Natural killer cell (primary cell): Measurements from ENCODE around the gene IRGM. TPM values are rescaled to one million over a fixed set of nuclear protein-coding genes. Genes with fewer than 3 reads are reported as not detected.
"Not testable (repeated sequence)": the region's sequence is repeated elsewhere in the genome, so short reads cannot be mapped to it uniquely, and the experiment has no call there.

Source experiments
- ATAC-seq, 3 donors: fragments of 150-1000 bp in 2 of 3; fragments of 200-7000 bp in 1 of 3; cut with Tn5 transposase; 1 replicate in 1 of 3; 2 replicates in 2 of 3; pipeline ENCODE4 v1.10.0; 2021; ENCODE audit warnings: mild to moderate bottlenecking in 2 of 3, moderate library complexity in 2 of 3
- DNase-seq, 2 donors: peaks; one replicate each; pipeline versions ENCODE4 v3.0.0 to v3.0.0-alpha.2; 2013 to 2021; ENCODE audit warnings: mixed read lengths in 1 of 2
- H3K27ac ChIP-seq: one replicate; pipeline ENCODE4 v1.5.1; 2013; ENCODE audit warnings: mild to moderate bottlenecking, low read length
- H3K27me3 ChIP-seq: one replicate; pipeline ENCODE4 v1.6.1; 2013; ENCODE audit warnings: low read length; ENCODE audit not compliant: control insufficient read depth, insufficient read depth
- H3K36me3 ChIP-seq: one replicate; pipeline ENCODE4 v1.6.1; 2013; ENCODE audit warnings: low read length; ENCODE audit not compliant: control insufficient read depth, insufficient read depth
- H3K4me1 ChIP-seq: one replicate; pipeline ENCODE4 v1.6.1; 2013; ENCODE audit warnings: low read length; ENCODE audit not compliant: control insufficient read depth, insufficient read depth
- H3K4me3 ChIP-seq: one replicate; pipeline ENCODE4 v1.5.1; 2013; ENCODE audit warnings: low read length
- H3K9me3 ChIP-seq: one replicate; pipeline ENCODE4 v1.6.1; 2013; ENCODE audit warnings: low read length; ENCODE audit not compliant: control insufficient read depth, insufficient read depth
- H3K27ac Mint-ChIP-seq, 2 donors: one replicate each; pipeline ENCODE4 v1.8.0; 2022; ENCODE audit warnings: mild to moderate bottlenecking in 2 of 2, mixed read lengths in 2 of 2, moderate library complexity in 1 of 2
- H3K27me3 Mint-ChIP-seq, 2 donors: one replicate each; pipeline ENCODE4 v1.8.0; 2022; ENCODE audit warnings: low read depth in 2 of 2, mixed read lengths in 2 of 2
- H3K36me3 Mint-ChIP-seq: one replicate; pipeline ENCODE4 v1.8.0; 2022; ENCODE audit warnings: mixed read lengths
- H3K4me1 Mint-ChIP-seq, 2 donors: one replicate each; pipeline ENCODE4 v1.8.0; 2022; ENCODE audit warnings: mixed read lengths in 2 of 2
- H3K4me3 Mint-ChIP-seq: one replicate; pipeline ENCODE4 v1.8.0; 2022; ENCODE audit warnings: mild to moderate bottlenecking, moderate library complexity, mixed read lengths
- H3K9me3 Mint-ChIP-seq, 2 donors: one replicate each; pipeline ENCODE4 v1.8.0; 2022; ENCODE audit warnings: mixed read lengths in 2 of 2
- WGBS: methylation state at CpG from one replicate; pipeline ENCODE4 v1.1.7; 2013; ENCODE audit warnings: missing lambda C conversion rate; ENCODE audit not compliant: insufficient coverage; 5-methylcytosine and 5-hydroxymethylcytosine counted together
- intact Hi-C: fragments of 100-400 bp; cut with micrococcal nuclease; formaldehyde crosslinking; loops from one replicate; pipeline ENCODE4 v1.14.2; 2022
- total RNA-seq, 4 donors: library from RNA; stranded (reverse); fragments of 120-200 nt in 1 of 4; gene quantifications; one replicate each; pipeline versions ENCODE4 v1.2.3 to v1.2.4, GENCODE V29; 2013 to 2022
- TF ChIP-seq, protein P1 (sequence below): fragments of 200-600 bp; IDR thresholded peaks from one replicate; pipeline ENCODE4 v1.8.0; 2022; ENCODE audit warnings: antibody characterized with exemption

Gene IRGM
- total RNA-seq, 3 donors from 2014 or later (not counting 1 experiment from before 2014, with no cell fraction given) = 0.85 to 5.7 (median 2.4) TPM

DNA sequence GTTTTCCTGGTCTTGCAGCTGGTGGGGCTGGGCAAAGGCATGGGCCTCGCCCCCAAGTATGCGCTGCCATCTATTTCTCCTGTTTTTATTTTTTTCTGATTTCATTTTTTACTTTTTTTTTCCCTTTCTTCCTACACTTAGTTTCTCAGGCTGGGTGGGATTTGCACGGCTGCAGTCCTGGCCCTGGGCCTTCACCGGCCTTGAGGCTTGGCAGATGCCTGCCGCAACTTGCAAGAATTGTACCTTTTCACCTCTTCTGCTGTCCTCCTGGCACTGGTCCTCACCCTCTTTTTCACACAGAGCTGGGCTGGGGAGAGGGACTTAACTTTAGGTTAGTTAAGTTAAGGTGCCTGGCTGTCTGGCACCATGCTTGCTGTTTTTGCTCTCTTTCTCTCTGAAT is 10.3 kb upstream of the IRGM start:
- TF ChIP-seq, protein P1, sequence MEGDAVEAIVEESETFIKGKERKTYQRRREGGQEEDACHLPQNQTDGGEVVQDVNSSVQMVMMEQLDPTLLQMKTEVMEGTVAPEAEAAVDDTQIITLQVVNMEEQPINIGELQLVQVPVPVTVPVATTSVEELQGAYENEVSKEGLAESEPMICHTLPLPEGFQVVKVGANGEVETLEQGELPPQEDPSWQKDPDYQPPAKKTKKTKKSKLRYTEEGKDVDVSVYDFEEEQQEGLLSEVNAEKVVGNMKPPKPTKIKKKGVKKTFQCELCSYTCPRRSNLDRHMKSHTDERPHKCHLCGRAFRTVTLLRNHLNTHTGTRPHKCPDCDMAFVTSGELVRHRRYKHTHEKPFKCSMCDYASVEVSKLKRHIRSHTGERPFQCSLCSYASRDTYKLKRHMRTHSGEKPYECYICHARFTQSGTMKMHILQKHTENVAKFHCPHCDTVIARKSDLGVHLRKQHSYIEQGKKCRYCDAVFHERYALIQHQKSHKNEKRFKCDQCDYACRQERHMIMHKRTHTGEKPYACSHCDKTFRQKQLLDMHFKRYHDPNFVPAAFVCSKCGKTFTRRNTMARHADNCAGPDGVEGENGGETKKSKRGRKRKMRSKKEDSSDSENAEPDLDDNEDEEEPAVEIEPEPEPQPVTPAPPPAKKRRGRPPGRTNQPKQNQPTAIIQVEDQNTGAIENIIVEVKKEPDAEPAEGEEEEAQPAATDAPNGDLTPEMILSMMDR = no peak
- no peaks in the 10 kb centered on the region for H3K27me3 ChIP-seq
- ATAC-seq (no peak), DNase-seq (no peak)
- no peak overlapping the region for H3K4me3 ChIP-seq
- Mint-ChIP-seq H3K27me3 (peaks cover 0 to 14% of the 10 kb centered on the region in 2 donors), H3K27ac (no peak overlapping the region), H3K36me3 (peaks cover 11% of the 10 kb centered on the region), H3K4me1 (no peaks in the 10 kb centered on the region), H3K4me3 (no peak overlapping the region), H3K9me3 (peaks cover 0 to 3% of the 10 kb centered on the region in 2 donors)
- H3K4me1 ChIP-seq = no peaks in the 10 kb centered on the region
- WGBS = 97% methylated on average over 5 of the region's 5 CpGs
- H3K27ac ChIP-seq = no peak overlapping the region
- peaks cover 5% of the 10 kb centered on the region for H3K9me3 ChIP-seq
- intact Hi-C loops = no loop called here
- H3K36me3 ChIP-seq = no peaks in the 10 kb centered on the region

DNA sequence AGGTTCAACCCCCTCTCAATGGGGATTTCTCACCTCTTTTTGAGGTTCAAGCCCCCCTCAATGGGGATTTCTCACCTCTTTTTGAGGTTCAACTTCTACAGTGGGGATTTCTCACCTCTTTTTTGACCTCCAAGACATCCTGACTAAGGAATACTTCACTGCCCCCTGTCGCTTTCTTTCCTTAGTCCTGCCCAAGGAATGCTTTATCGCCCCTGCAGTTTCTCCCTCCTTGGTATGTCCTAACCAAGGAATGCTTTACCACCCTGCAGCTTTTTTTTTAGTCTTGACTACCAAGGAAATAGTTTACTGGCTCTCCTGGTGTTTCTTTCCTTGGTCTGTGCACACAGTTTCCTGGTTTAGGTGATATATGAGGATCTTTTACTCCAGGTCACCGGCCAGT is 9.6 kb upstream of the IRGM start:
- peaks cover 0 to 2% of the 10 kb centered on the region in 2 donors for H3K9me3 Mint-ChIP-seq

DNA sequence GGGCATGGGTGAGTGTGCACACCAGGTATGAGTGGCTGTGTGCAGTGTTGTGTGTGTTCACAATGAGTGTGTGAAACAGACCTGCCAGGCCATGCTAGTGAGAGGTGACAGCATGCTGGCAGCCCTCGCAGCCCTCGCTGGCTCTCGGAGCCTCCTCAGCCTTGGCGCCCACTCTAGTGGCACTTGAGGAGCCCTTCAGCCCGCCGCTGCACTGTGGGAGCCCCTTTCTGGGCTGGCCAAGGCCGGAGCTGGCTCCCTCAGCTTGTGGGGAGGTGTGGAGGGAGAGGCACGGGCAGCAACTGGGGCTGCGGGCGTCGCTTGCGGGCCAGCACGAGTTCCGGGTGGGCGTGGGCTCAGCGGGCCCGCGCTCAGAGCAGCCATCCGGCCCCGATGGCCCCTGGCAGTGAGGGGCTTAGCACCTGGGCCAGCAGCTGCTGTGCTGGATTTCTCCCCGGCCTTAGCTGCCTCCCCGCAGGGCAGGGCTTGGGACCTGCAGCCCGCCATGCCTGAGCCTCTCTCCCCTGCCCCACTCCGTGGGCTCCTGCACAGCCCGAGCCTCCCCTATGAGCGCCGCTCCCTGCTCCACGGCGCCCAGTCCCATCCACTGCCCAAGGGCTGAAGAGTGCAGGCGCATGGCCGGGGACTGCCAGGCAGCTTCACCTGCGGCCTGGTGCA is 999 bp upstream of the IRGM start:
- not testable (repeated sequence) for H3K36me3 ChIP-seq, ATAC-seq, H3K27me3 Mint-ChIP-seq, H3K4me3 ChIP-seq, H3K36me3 Mint-ChIP-seq, H3K9me3 Mint-ChIP-seq, H3K9me3 ChIP-seq, H3K4me3 Mint-ChIP-seq, H3K27me3 ChIP-seq, H3K27ac Mint-ChIP-seq, H3K27ac ChIP-seq, DNase-seq
- H3K4me1 Mint-ChIP-seq = peaks cover 5 to 19% of the 10 kb centered on the region in 2 donors
- 97% methylated on average over 32 of the region's 32 CpGs for WGBS
- intact Hi-C loops = loop anchor here (5.0 kb wide), 2 partner anchors 43 to 63 kb away; no protein-coding TSS in a partner anchor
- peaks cover 10% of the 10 kb centered on the region for H3K4me1 ChIP-seq

More for the DNA sequence above, 9.6 kb upstream of the IRGM start:
- Histone ChIP-seq H3K27ac (no peak overlapping the region), H3K4me1 (no peaks in the 10 kb centered on the region), H3K27me3 (no peaks in the 10 kb centered on the region), H3K9me3 (peaks cover under 1% of the 10 kb centered on the region), H3K36me3 (no peaks in the 10 kb centered on the region), H3K4me3 (no peak overlapping the region)
- no peak for ATAC-seq
- H3K27me3 Mint-ChIP-seq = peaks cover 0 to 14% of the 10 kb centered on the region in 2 donors
- 89% methylated on average over 3 of the region's 3 CpGs for WGBS
- no peak for DNase-seq
- TF ChIP-seq, protein P1 = no peak
- H3K27ac Mint-ChIP-seq = no peak overlapping the region
- H3K4me1 Mint-ChIP-seq = no peaks in the 10 kb centered on the region
- H3K4me3 Mint-ChIP-seq = no peak overlapping the region
- H3K36me3 Mint-ChIP-seq = peaks cover 8% of the 10 kb centered on the region
- intact Hi-C loops = no loop called here

DNA sequence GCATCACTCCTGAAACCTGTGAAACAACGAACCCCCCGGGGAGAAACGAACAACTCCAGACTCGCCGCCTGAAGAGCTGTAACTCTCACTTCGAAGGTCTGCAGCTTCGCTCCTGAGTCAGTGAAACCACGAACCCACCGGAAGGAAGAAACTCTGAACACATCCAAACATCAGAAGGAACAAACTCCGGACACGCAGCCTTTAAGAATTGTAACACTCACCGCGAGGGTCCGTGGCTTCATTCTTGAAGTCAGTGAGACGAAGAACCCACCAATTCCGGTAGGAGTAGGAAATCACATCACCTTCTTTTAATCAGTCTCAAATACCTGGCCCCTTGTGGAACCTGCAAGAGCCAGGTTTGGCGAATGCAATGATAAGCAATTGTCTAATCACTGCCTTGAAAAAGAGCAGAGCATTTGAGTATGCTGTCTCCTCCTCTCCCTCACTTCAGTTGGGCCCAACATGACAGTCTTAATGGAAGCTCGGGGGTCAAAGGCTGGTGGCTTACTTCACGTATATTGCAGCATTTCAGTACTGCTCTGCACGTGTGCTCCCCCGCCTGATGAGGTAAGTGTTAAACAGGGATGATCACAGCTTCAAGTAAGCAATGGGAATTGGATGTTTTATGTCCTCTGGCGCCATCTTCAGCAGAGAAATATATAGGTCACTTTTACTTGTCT is 473 bp downstream of the IRGM start:
- WGBS = 5% methylated on average over 22 of the region's 22 CpGs

More for the DNA sequence above, 473 bp downstream of the IRGM start:
- TF ChIP-seq, protein P1 = peak; percentile 72
- Histone ChIP-seq H3K36me3 (no peaks in the 10 kb centered on the region), H3K4me1 (peaks cover 10% of the 10 kb centered on the region), H3K27ac (peak overlapping the region; percentile 54), H3K9me3 (no peaks in the 10 kb centered on the region), H3K4me3 (peak overlapping the region; percentile 24), H3K27me3 (no peaks in the 10 kb centered on the region)
- intact Hi-C loops = loop anchor here (1.0 to 5.0 kb wide), 5 partner anchors 44 to 388 kb away; no protein-coding TSS in a partner anchor
- DNase-seq (peak in 1 of 2 donors; percentile 92), ATAC-seq (peak; percentile 93 to 98 (median 95))
- Mint-ChIP-seq H3K4me1 (peaks cover 5 to 19% of the 10 kb centered on the region in 2 donors), H3K36me3 (no peaks in the 10 kb centered on the region), H3K4me3 (peak overlapping the region; percentile 86), H3K27ac (peak overlapping the region; percentile 78 to 88), H3K27me3 (no peaks in the 10 kb centered on the region), H3K9me3 (no peaks in the 10 kb centered on the region)
